Measurements from ENCODE around the gene DLST. TPM values are rescaled to one million over a fixed set of nuclear protein-coding genes. Genes with fewer than 3 reads are reported as not detected.
A peak's percentile ranks its signal among the peaks of the same experiment; 100 is the strongest.

Gene DLST
- total RNA-seq, 1 donor from 2014 or later: 101 TPM

GRCh38 chr14:74886001-74886400, 4.3 kb downstream of the DLST start:
- H3K4me3 Mint-ChIP-seq (ENCODE audit: unreplicated experiment): no peak overlapping the region
- DNase-seq (ENCODE audit: extremely low spot score, unreplicated experiment): no peak
- no peaks in the 10 kb centered on the region for H3K9me3 Mint-ChIP-seq (ENCODE audit: unreplicated experiment)
- TF ChIP-seq, protein P1, sequence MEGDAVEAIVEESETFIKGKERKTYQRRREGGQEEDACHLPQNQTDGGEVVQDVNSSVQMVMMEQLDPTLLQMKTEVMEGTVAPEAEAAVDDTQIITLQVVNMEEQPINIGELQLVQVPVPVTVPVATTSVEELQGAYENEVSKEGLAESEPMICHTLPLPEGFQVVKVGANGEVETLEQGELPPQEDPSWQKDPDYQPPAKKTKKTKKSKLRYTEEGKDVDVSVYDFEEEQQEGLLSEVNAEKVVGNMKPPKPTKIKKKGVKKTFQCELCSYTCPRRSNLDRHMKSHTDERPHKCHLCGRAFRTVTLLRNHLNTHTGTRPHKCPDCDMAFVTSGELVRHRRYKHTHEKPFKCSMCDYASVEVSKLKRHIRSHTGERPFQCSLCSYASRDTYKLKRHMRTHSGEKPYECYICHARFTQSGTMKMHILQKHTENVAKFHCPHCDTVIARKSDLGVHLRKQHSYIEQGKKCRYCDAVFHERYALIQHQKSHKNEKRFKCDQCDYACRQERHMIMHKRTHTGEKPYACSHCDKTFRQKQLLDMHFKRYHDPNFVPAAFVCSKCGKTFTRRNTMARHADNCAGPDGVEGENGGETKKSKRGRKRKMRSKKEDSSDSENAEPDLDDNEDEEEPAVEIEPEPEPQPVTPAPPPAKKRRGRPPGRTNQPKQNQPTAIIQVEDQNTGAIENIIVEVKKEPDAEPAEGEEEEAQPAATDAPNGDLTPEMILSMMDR (IDR thresholded peaks at IDR 0.05): no peak
- peaks cover 20% of the 10 kb centered on the region for H3K36me3 Mint-ChIP-seq (ENCODE audit: unreplicated experiment)
- H3K4me1 Mint-ChIP-seq (ENCODE audit: unreplicated experiment): peaks cover 46% of the 10 kb centered on the region
- peak overlapping the region; percentile 56 for H3K27ac Mint-ChIP-seq (ENCODE audit: unreplicated experiment)
- H3K27me3 Mint-ChIP-seq (ENCODE audit: unreplicated experiment): no peaks in the 10 kb centered on the region

DNA sequence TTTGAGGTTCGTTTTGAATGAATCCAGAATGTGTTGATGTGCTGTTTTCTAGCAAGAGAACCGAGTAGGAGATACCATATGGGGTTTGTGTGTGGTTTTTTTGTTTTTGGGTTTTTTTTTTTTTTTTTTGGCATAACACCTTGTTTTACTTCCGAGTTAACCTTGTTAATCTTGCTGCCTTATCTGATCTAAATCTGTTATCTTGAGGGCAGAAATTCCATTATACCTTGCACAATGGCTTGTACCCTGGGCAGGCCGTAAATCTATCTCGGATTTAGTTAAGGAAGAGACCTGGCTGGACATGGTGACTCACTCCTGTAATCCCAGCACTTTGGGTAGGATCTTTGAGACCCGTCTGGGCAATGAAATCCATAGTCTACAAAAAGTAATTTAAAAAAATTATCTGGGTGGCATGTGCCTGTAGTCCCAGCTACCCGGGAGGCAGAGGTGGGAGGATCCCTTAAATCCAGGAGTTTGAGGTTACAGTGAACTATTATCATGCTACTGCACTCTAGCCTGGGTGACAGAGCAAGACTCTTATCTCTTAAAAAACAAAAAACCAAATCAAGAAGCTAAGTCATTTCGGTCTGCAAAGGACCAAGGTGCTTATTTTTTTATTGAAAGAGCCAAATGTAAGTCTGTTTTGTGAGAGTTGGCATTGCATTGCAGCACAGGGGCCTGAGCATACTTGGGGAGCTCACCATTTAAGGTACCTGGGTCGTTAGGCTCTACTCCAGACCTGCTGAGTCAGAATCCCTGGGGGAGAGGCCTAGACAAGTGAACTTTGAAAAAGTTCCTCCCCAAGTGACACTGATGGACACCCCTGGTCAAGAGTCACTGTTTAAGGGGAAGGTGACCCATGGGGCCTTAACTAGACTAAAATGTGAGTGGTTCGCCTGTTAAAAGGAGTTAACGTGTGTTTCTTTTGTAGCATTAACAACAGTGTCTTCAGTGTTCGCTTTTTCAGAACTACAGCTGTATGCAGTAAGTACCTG, 6.7 kb downstream of the DLST start:
- no peaks in the 10 kb centered on the region for H3K9me3 Mint-ChIP-seq (ENCODE audit: unreplicated experiment)
- TF ChIP-seq, protein P1 (IDR thresholded peaks at IDR 0.05): no peak
- no peaks in the 10 kb centered on the region for H3K27me3 Mint-ChIP-seq (ENCODE audit: unreplicated experiment)
- H3K36me3 Mint-ChIP-seq (ENCODE audit: unreplicated experiment): peaks cover 27% of the 10 kb centered on the region
- H3K4me3 Mint-ChIP-seq (ENCODE audit: unreplicated experiment): no peak overlapping the region
- H3K27ac Mint-ChIP-seq (ENCODE audit: unreplicated experiment): no peak overlapping the region
- peaks cover 38% of the 10 kb centered on the region for H3K4me1 Mint-ChIP-seq (ENCODE audit: unreplicated experiment)
- no peak for DNase-seq (ENCODE audit: extremely low spot score, unreplicated experiment)

GRCh38 chr14:74890262-74890661, 8.5 kb downstream of the DLST start:
- TF ChIP-seq, protein P1 (IDR thresholded peaks at IDR 0.05): no peak
- no peaks in the 10 kb centered on the region for H3K27me3 Mint-ChIP-seq (ENCODE audit: unreplicated experiment)
- peaks cover 22% of the 10 kb centered on the region for H3K4me1 Mint-ChIP-seq (ENCODE audit: unreplicated experiment)
- no peak overlapping the region for H3K27ac Mint-ChIP-seq (ENCODE audit: unreplicated experiment)
- no peak for DNase-seq (ENCODE audit: extremely low spot score, unreplicated experiment)
- H3K36me3 Mint-ChIP-seq (ENCODE audit: unreplicated experiment): peaks cover 36% of the 10 kb centered on the region
- no peak overlapping the region for H3K4me3 Mint-ChIP-seq (ENCODE audit: unreplicated experiment)
- no peaks in the 10 kb centered on the region for H3K9me3 Mint-ChIP-seq (ENCODE audit: unreplicated experiment)

DNA sequence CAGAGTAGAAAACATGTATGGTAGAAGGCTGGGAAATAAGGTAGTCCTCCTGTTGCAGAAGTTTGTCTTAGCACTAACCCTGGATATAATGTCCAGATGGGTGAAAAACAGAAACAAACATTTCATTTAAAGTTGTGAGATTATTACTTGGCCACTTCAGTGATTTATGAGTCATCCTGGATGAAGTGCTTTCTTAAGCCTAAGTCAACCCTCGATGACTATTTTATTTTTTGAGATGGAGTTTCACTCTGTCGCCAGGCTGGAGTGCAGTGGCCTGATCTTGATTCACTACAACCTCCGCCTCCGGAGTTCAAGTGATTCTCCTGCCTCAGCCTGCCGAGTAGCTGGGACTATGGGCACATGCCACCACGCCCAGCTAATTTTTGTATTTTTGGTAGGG, 10.2 kb downstream of the DLST start:
- Mint-ChIP-seq H3K27ac (ENCODE audit: unreplicated experiment) (no peak overlapping the region), H3K4me3 (ENCODE audit: unreplicated experiment) (no peak overlapping the region), H3K36me3 (ENCODE audit: unreplicated experiment) (peaks cover 41% of the 10 kb centered on the region), H3K9me3 (ENCODE audit: unreplicated experiment) (no peaks in the 10 kb centered on the region), H3K27me3 (ENCODE audit: unreplicated experiment) (no peaks in the 10 kb centered on the region), H3K4me1 (ENCODE audit: unreplicated experiment) (peaks cover 9% of the 10 kb centered on the region)
- TF ChIP-seq, protein P1 (IDR thresholded peaks at IDR 0.05): no peak
- no peak for DNase-seq (ENCODE audit: extremely low spot score, unreplicated experiment)

DNA sequence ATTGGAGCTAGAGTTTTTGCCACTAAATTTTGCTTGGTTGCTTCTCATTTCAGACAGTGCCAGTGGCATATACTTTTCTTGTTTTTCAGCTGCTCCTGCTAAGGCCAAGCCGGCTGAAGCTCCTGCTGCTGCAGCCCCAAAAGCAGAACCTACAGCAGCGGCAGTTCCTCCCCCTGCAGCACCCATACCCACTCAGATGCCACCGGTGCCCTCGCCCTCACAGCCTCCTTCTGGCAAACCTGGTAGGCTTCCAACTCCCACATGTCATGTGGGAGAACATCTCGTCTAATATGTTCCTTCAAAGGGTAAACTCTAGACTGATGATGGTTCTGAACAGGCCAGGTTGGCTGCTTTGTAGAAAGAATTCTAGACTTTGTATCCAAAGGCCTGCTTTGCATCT, 11.0 kb downstream of the DLST start:
- TF ChIP-seq, protein P1 (IDR thresholded peaks at IDR 0.05): no peak
- H3K36me3 Mint-ChIP-seq (ENCODE audit: unreplicated experiment): peaks cover 49% of the 10 kb centered on the region
- H3K27ac Mint-ChIP-seq (ENCODE audit: unreplicated experiment): no peak overlapping the region

More for the DNA sequence above, 11.0 kb downstream of the DLST start:
- no peak for DNase-seq (ENCODE audit: extremely low spot score, unreplicated experiment)
- H3K9me3 Mint-ChIP-seq (ENCODE audit: unreplicated experiment): no peaks in the 10 kb centered on the region
- no peak overlapping the region for H3K4me3 Mint-ChIP-seq (ENCODE audit: unreplicated experiment)
- no peaks in the 10 kb centered on the region for H3K27me3 Mint-ChIP-seq (ENCODE audit: unreplicated experiment)
- peaks cover 9% of the 10 kb centered on the region for H3K4me1 Mint-ChIP-seq (ENCODE audit: unreplicated experiment)
